Measurements from ENCODE around the gene MMP1.

GRCh38 chr11:102831489-102832440, 33.8 kb upstream of the MMP1 start:
- TF ChIP-seq POLR2A (IDR thresholded peaks at IDR 0.05; ENCODE audit: low read depth, low read length) = no peak
- no peak for TF ChIP-seq POLR2AphosphoS5 (IDR thresholded peaks at IDR 0.05; ENCODE audit: low read depth, low read length)

Data from GM12892 (cell line).